ENCODE results near the gene RALGPS1.
A peak's percentile ranks its signal among the peaks of the same experiment; 100 is the strongest.

Gene RALGPS1

DNA sequence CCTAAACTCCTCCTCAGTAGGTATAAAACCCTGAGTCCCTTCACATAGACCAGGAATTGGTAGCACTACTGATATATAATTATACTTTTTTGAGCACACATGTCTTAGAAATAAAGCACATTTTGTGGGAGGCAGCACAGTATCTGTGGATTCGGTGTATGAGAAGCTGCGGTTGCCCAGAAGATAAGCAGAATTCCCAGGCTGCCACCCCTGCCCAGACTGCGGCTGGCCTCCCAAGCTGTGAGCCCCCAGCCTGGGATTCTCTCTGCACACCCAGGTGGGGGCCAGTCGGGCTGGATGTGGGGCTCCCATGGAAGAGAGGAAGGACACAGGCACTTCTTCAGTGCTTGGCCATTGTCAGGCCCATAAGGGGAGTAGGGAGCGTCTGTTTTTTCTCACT lies 233.4 kb downstream of the RALGPS1 start:
- Mint-ChIP-seq H3K4me3 (no peak overlapping the region), H3K27ac (ENCODE audit: low read depth) (no peak overlapping the region), H3K27me3 (no peaks in the 10 kb centered on the region), H3K4me1 (no peaks in the 10 kb centered on the region), H3K9me3 (peaks cover 5% of the 10 kb centered on the region), H3K36me3 (ENCODE audit: insufficient read depth) (no peaks in the 10 kb centered on the region)
- ATAC-seq (replicated peaks; ENCODE audit: extremely low read depth, poor library complexity, severe bottlenecking) (no peak), DNase-seq (ENCODE audit: low spot score in 2 of 2) (no peak)

DNA sequence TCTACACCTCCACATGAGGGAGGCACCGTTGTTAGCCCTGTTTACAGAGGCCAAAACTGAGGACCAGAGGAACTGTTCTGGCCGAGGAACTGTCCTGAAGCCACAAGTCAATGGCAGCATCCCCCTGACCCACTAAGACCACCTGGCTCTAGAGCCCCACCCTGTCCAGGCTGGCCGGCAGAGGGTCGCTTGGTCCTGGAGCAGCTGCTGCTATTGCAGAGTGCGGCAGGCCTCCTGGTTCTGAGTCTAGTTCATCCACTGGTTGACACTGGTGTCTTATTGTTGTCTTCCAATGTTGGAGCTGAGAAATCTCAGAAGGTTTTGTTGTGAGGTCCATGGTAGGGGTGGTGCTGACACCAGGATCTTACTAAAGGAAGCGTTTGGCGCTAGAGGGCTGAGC lies 234.4 kb downstream of the RALGPS1 start:
- DNase-seq (ENCODE audit: low spot score in 2 of 2) (no peak), ATAC-seq (replicated peaks; ENCODE audit: extremely low read depth, poor library complexity, severe bottlenecking) (no peak)
- Mint-ChIP-seq H3K4me1 (no peaks in the 10 kb centered on the region), H3K9me3 (peaks cover 5% of the 10 kb centered on the region), H3K27me3 (no peaks in the 10 kb centered on the region), H3K36me3 (ENCODE audit: insufficient read depth) (no peaks in the 10 kb centered on the region), H3K4me3 (no peak overlapping the region), H3K27ac (ENCODE audit: low read depth) (no peak overlapping the region)

DNA sequence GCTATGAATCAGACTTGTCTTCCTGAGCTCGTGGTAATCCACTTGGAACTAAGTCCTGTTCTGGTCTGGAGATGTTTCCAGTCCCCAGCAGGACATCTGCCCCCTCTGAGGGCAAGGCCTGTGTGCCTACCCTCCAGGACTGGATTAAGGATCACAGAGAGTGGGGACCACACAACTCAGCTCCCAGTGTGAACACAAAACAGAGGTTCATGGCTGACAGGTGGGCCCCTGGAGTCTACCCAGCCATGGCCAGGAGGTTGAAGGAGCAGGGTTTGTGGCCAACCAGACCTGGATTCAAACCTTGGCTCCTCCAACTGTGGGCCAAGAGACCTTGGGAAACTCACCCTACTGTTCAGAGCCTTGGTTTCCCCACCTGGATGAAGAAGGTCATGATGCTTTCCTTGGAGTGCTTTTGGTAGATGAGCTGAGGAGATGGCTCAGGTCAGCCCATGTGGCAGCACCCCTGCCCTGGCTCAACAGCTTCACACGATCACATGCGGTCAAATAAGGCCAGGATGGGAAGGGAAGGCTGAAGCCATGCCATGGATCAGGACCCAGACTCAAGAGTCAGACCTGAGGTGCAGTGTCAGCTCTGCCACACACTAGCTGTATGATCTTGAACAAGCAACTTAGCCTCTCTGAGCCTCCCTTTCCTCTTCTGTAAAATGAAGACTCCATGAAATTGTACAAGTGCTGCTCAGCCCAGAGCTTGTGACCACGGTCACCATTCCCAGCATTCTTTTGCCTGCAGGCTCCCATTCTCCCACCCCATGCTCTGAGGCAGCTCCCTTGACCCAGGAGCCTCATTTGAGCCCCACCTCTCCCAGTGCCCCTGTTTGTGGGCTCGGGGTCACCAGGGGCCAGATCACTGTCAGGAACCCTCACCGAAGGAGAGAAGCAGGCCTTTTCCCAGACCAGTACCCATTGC lies 235.1 kb downstream of the RALGPS1 start:
- no peak for ATAC-seq (replicated peaks; ENCODE audit: extremely low read depth, poor library complexity, severe bottlenecking)
- Mint-ChIP-seq H3K27ac (ENCODE audit: low read depth) (no peak overlapping the region), H3K27me3 (no peaks in the 10 kb centered on the region), H3K9me3 (peaks cover 5% of the 10 kb centered on the region), H3K4me1 (no peaks in the 10 kb centered on the region), H3K36me3 (ENCODE audit: insufficient read depth) (no peaks in the 10 kb centered on the region), H3K4me3 (no peak overlapping the region)
- no peak for DNase-seq (ENCODE audit: low spot score in 2 of 2)

DNA sequence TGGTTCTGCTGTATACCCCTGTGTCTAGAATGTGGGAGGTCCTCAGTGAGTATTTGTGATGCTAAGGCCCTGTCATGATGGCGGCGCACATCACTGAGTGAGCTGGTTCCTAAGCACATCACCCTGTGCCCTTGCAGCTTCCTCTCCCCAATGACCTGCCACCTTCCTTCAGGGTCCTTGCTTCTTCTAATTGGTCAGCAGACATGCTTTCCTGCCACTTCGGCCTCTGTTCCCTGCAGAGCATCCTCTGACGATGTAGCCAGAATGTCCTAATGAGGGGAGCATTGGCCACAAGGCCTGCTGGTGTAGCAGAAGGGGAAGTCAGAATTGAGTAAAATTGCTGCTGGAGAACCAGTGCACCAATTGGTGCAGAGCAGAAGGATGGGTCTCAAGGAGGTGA lies 238.9 kb downstream of the RALGPS1 start:
- H3K27me3 Mint-ChIP-seq = no peaks in the 10 kb centered on the region
- H3K4me1 Mint-ChIP-seq = no peaks in the 10 kb centered on the region
- no peaks in the 10 kb centered on the region for H3K9me3 Mint-ChIP-seq
- no peaks in the 10 kb centered on the region for H3K36me3 Mint-ChIP-seq (ENCODE audit: insufficient read depth)
- H3K27ac Mint-ChIP-seq (ENCODE audit: low read depth) = no peak overlapping the region
- no peak overlapping the region for H3K4me3 Mint-ChIP-seq
- ATAC-seq (replicated peaks; ENCODE audit: extremely low read depth, poor library complexity, severe bottlenecking) = no peak
- DNase-seq (ENCODE audit: low spot score in 2 of 2) = no peak

DNA sequence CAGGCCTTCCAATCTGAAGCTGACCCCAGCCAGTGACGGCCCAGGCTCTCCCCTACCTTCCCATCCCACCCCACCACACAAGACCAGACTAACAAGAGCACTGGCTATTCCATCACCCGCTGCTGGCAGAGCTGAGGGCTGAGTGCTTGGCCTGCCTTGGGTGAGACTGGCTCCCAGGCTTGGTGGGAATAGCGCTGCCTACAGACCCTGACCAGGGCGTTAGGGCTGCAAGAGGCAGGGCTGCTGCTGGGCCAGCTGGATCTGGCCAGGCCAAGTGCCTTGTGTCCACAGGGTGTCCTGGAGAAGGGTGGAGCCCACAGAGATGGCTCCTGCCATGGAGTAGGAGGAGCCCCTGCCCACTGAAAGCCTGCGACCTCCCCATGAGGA lies 239.4 kb downstream of the RALGPS1 start:
- Mint-ChIP-seq H3K36me3 (ENCODE audit: insufficient read depth) (no peaks in the 10 kb centered on the region), H3K27ac (ENCODE audit: low read depth) (no peak overlapping the region), H3K4me3 (no peak overlapping the region), H3K4me1 (no peaks in the 10 kb centered on the region), H3K27me3 (no peaks in the 10 kb centered on the region), H3K9me3 (no peaks in the 10 kb centered on the region)
- no peak for DNase-seq (ENCODE audit: low spot score in 2 of 2)
- no peak for ATAC-seq (replicated peaks; ENCODE audit: extremely low read depth, poor library complexity, severe bottlenecking)

DNA sequence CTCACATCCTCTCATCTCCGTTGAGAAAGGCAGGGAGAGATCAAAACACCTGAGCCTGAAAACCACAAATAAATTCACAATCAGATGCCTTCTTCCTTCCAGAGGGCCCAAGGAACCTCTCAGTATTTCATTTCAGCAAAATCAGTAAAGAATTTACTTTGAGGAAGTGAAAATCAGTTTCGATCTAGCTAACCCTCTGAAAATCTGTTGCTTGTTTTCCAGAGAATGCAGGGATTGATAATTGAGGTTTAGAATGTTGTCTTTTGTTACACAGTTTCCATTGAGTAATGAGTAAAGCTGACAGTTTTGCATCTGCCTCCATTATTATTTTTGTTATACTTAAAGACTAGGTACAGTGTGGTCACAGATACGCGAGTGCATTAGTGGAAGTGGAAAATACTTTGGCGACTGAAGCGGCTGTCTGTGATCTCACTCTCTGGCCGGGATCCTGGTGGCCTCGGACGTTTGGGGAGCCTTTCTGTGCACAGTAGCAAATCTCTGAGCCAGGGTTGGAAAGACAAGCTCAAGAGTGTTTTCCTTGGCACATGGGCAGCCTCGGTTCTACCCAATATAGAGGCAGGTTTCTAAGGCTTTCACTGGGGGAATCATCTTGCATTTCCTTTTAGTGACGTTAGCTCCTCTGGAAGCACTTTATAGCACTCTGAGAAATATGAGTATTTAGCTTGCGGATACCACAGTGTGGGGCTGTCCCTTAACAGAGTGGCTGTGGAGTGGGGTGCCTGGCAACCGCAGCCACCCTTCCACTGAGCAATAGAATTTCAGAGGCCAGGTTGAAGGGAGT lies 240.0 kb downstream of the RALGPS1 start:
- Mint-ChIP-seq H3K36me3 (ENCODE audit: insufficient read depth) (no peaks in the 10 kb centered on the region), H3K27me3 (no peaks in the 10 kb centered on the region), H3K27ac (ENCODE audit: low read depth) (peak overlapping the region; percentile 20), H3K9me3 (no peaks in the 10 kb centered on the region), H3K4me3 (no peak overlapping the region), H3K4me1 (no peaks in the 10 kb centered on the region)
- DNase-seq (ENCODE audit: low spot score in 2 of 2) = no peak
- ATAC-seq (replicated peaks; ENCODE audit: extremely low read depth, poor library complexity, severe bottlenecking) = no peak

DNA sequence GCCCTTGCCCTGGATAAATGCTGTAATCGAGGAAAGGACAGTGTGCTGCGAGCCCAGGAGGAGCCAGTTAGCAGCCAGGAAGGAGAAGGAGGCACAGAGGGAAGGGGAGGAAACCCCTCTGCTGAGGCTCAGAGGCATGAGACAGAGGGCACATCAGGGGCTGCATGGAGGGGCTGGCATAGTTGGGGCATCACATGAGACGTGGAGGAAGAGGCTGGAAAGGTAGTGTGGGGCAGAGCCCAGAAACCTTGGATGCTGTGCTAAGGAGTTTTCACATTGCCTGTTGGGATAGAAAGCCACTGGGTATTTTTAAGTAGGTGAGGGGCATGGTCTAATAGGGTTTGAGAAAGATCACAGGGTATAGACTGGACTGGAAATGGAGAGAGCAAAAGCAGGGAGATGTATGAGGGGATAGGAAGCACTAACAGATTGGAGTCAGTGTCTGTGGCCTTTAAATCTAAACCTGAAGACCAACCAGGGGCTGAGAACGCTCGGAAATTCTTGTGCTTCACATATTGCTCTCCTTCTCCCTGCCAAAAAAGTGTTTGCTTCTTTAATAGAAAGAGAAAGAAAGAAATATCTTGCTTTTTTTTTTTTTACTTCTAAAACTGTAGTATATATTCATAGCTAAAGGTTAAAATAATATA lies 240.9 kb downstream of the RALGPS1 start:
- no peaks in the 10 kb centered on the region for H3K4me1 Mint-ChIP-seq
- no peaks in the 10 kb centered on the region for H3K27me3 Mint-ChIP-seq
- no peak overlapping the region for H3K4me3 Mint-ChIP-seq
- no peak for ATAC-seq (replicated peaks; ENCODE audit: extremely low read depth, poor library complexity, severe bottlenecking)
- H3K9me3 Mint-ChIP-seq = no peaks in the 10 kb centered on the region
- H3K36me3 Mint-ChIP-seq (ENCODE audit: insufficient read depth) = no peaks in the 10 kb centered on the region
- H3K27ac Mint-ChIP-seq (ENCODE audit: low read depth) = peak overlapping the region; percentile 20
- DNase-seq (ENCODE audit: low spot score in 2 of 2) = no peak

DNA sequence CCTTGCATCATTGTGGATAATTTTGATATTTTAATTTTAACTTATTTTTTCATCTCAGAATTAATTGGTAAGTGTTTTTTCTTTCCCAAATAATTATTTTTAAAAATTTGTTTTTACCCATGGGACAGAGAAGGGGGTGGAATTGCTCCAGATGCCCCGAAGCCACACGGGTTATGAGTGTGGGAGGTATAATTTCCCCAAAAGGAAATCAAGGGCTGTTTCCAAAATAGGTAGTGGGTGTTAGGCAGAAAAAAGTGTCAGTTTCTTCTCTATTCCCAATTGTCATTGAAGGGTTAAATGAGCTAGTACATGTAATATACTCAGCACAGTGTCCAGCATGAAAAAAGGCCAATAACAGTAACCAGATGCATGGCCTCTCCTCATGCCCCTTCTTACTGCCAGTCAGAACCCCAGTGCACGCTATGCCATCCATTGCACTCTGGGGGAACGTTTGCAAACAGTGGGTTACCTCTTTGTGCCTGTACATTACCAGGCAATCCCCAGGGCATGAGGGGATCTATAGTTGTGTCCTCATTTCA lies 244.3 kb downstream of the RALGPS1 start:
- H3K36me3 Mint-ChIP-seq (ENCODE audit: insufficient read depth) = no peaks in the 10 kb centered on the region
- H3K4me1 Mint-ChIP-seq = peaks cover 15% of the 10 kb centered on the region
- H3K27me3 Mint-ChIP-seq = no peaks in the 10 kb centered on the region
- no peak overlapping the region for H3K27ac Mint-ChIP-seq (ENCODE audit: low read depth)
- DNase-seq (ENCODE audit: low spot score in 2 of 2) (no peak), ATAC-seq (replicated peaks; ENCODE audit: extremely low read depth, poor library complexity, severe bottlenecking) (no peak)
- H3K4me3 Mint-ChIP-seq = no peak overlapping the region
- H3K9me3 Mint-ChIP-seq = no peaks in the 10 kb centered on the region

DNA sequence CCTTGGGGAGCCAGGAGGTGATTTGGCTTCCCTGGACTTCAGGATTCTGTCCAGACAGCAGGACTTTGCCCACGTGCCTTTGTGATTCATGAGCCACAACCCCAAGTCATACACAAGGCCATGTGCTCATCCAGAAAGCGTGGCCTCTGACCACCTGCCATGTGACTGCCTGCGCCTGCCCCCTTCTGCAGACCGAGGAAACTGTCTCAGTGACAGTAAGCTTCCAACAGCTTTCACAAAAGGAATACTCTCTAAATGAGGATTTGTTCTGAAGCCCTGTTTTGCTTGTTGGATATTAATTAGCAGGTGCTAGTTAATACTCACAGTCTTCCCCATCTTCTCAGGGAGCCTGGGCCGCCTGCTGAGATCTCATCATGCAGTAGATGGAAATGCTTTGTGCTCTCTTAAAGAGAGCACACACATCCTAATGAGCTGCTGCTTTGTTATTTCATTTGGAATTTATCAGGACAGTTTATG lies 244.8 kb downstream of the RALGPS1 start:
- H3K9me3 Mint-ChIP-seq = no peaks in the 10 kb centered on the region
- no peaks in the 10 kb centered on the region for H3K36me3 Mint-ChIP-seq (ENCODE audit: insufficient read depth)
- ATAC-seq (replicated peaks; ENCODE audit: extremely low read depth, poor library complexity, severe bottlenecking) (no peak), DNase-seq (ENCODE audit: low spot score in 2 of 2) (no peak)
- H3K4me1 Mint-ChIP-seq = peaks cover 15% of the 10 kb centered on the region
- no peaks in the 10 kb centered on the region for H3K27me3 Mint-ChIP-seq
- H3K4me3 Mint-ChIP-seq = no peak overlapping the region
- no peak overlapping the region for H3K27ac Mint-ChIP-seq (ENCODE audit: low read depth)

DNA sequence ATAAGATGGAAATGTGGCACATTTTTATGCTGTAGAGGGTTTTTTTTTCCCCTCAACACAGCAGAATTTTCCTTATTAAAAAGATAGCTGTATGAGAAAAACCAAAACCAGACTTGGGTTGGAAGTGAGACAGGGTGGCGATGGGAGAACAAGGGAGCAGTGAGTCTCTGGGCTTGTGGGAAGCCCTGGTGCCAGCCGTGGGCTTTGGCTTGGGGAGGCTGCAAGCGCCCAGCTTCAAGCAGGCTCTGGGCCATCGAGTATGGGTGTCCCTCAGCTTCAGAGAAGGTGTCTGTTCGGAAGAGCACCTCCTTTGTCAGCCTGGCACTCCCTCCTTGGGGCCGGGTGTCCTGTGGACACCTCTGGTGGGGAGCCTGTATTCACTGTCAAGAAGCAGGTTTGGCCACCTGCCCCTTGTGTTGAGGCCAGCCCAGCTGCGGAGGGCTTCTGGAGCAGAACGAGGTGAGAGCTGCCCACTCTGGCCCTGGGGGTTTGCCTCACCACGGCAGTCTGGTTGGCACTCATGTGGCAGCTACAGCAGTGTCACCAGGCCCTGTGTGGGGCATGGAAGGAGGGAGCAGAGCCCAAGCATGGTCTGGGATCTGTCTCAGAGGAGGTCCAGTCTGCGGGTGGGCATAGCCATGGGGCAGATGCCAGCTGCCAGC lies 245.5 kb downstream of the RALGPS1 start:
- no peak overlapping the region for H3K27ac Mint-ChIP-seq (ENCODE audit: low read depth)

DNA sequence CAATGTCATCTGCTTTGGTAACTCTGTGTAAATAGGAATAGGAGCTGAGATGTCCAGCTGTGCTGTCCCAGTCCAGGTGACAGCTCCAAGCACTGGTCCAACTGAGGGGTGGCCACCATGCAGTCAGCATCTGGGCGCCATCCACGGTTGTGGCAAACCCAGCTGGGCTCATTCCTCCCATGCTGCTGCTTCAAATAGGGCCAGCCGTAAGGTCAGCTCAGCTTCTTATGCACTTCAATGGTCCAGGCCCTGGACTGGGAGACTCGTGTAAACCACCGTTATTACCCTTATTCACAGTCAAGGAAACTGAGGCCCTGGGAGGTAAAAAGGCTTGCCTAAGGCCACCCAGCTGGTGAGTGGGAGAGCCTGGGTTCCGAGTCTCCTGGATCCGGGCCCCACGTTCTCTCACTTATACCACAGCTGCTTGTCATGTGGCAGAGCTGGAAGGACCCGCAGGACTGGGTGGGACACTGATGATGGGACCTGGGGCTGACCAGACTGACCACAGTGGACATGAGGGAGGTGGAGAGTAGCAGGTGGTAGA lies 246.6 kb downstream of the RALGPS1 start:
- no peak overlapping the region for H3K27ac Mint-ChIP-seq (ENCODE audit: low read depth)

More for the DNA sequence above, 245.5 kb downstream of the RALGPS1 start:
- H3K9me3 Mint-ChIP-seq = no peaks in the 10 kb centered on the region
- no peak for DNase-seq (ENCODE audit: low spot score in 2 of 2)
- no peaks in the 10 kb centered on the region for H3K27me3 Mint-ChIP-seq
- H3K36me3 Mint-ChIP-seq (ENCODE audit: insufficient read depth) = no peaks in the 10 kb centered on the region
- ATAC-seq (replicated peaks; ENCODE audit: extremely low read depth, poor library complexity, severe bottlenecking) = no peak
- peaks cover 15% of the 10 kb centered on the region for H3K4me1 Mint-ChIP-seq
- no peak overlapping the region for H3K4me3 Mint-ChIP-seq

More for the DNA sequence above, 246.6 kb downstream of the RALGPS1 start:
- no peak for DNase-seq (ENCODE audit: low spot score in 2 of 2)
- Mint-ChIP-seq H3K9me3 (no peaks in the 10 kb centered on the region), H3K4me3 (no peak overlapping the region), H3K27me3 (no peaks in the 10 kb centered on the region), H3K36me3 (ENCODE audit: insufficient read depth) (no peaks in the 10 kb centered on the region), H3K4me1 (peaks cover 15% of the 10 kb centered on the region)
- ATAC-seq (replicated peaks; ENCODE audit: extremely low read depth, poor library complexity, severe bottlenecking) = no peak

Data from central memory CD8-positive, alpha-beta T cell (primary cell).